Mononuclear cell (primary cell): ENCODE measurements around the gene HEXIM1. TPM values are rescaled to one million over a fixed set of nuclear protein-coding genes. Genes with fewer than 3 reads are reported as not detected.
A peak's percentile ranks its signal among the peaks of the same experiment; 100 is the strongest.

Experiments
- H3K27me3 ChIP-seq: 2 replicates; pipeline ENCODE4 v1.6.0; 2011; ENCODE audit warnings: low read length, control low read depth; ENCODE audit not compliant: insufficient read depth
- H3K4me1 ChIP-seq: 2 replicates; pipeline ENCODE4 v1.5.1; 2011; ENCODE audit warnings: mild to moderate bottlenecking, low read length, control low read depth; ENCODE audit not compliant: insufficient read depth
- H3K4me3 ChIP-seq: 2 replicates; pipeline ENCODE4 v1.5.1; 2011; ENCODE audit warnings: mild to moderate bottlenecking, low read length, moderate library complexity
- H3K9me3 ChIP-seq: 2 replicates; pipeline ENCODE4 v1.5.1; 2011; ENCODE audit warnings: low read depth, mild to moderate bottlenecking, control low read depth, low read length
- total RNA-seq: library from RNA; depleted of rRNA; stranded (reverse); fragments of >200 nt; gene quantifications from one replicate; pipeline ENCODE4 v1.2.3, GENCODE V29; 2012

The HEXIM1 gene
- total RNA-seq, 1 donor: 17.9 TPM

- no peaks in the 10 kb centered on the region for H3K9me3 ChIP-seq
- no peaks in the 10 kb centered on the region for H3K27me3 ChIP-seq
- peaks cover 67% of the 10 kb centered on the region for H3K4me1 ChIP-seq
- peak overlapping the region; percentile 22 for H3K4me3 ChIP-seq
Measured at GRCh38 chr17:45162025-45162687, 13.9 kb downstream of the HEXIM1 start.

- H3K4me3 ChIP-seq: no peak overlapping the region
- peaks cover 42% of the 10 kb centered on the region for H3K4me1 ChIP-seq
- no peaks in the 10 kb centered on the region for H3K9me3 ChIP-seq
- no peaks in the 10 kb centered on the region for H3K27me3 ChIP-seq
Measured at GRCh38 chr17:45164734-45165269, 16.5 kb downstream of the HEXIM1 start.

DNA sequence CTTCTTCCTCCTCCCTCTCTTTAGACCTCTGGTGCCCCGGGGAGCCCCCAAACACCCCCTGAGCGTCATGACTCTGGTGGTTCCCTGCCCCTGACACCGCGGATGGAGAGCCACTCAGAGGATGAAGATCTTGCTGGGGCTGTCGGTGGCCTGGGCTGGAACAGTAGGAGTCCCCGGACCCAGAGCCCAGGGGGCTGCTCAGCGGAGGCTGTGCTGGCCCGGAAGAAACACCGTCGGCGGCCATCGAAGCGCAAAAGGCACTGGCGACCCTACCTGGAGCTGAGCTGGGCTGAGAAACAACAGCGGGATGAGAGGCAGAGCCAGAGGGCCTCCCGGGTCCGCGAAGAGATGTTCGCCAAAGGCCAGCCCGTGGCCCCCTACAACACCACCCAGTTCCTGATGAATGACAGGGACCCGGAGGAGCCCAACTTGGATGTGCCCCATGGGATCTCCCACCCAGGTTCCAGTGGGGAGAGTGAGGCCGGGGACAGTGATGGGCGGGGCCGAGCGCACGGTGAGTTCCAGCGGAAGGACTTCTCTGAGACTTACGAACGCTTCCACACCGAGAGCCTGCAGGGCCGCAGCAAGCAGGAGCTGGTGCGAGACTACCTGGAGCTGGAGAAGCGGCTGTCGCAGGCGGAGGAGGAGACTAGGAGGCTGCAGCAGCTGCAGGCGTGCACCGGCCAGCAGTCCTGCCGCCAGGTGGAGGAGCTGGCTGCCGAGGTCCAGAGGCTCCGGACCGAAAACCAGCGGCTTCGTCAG lies 20.9 kb downstream of the HEXIM1 start:
- Histone ChIP-seq H3K27me3 (no peaks in the 10 kb centered on the region), H3K4me1 (peaks cover 58% of the 10 kb centered on the region)

GRCh38 chr17:45170280-45170930 lies 22.1 kb downstream of the HEXIM1 start:
- Histone ChIP-seq H3K4me3 (no peak overlapping the region), H3K27me3 (no peaks in the 10 kb centered on the region), H3K4me1 (peaks cover 53% of the 10 kb centered on the region), H3K9me3 (no peaks in the 10 kb centered on the region)

More for the DNA sequence above, 20.9 kb downstream of the HEXIM1 start:
- H3K9me3 ChIP-seq: no peaks in the 10 kb centered on the region
- no peak overlapping the region for H3K4me3 ChIP-seq

DNA sequence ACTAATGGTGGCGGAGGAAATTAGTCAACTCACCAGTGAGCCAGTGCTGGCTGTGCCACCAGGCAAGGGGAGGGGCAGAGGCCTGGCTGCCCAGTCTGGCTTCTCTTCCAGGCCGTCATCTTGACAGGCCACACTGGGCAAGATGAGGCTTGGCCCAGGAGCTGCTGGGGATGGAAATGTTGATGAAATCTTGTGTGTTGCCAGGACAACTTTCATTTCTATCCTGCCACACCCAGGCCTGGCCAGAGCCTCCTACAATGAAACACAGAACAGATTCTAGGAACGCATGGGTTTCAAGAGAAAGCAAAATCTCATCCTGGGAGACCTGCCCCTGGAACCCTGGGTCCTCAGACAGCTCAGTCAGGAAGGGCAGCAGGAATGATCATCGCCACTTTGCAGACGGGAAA lies 22.7 kb downstream of the HEXIM1 start:
- no peak overlapping the region for H3K4me3 ChIP-seq
- no peaks in the 10 kb centered on the region for H3K27me3 ChIP-seq
- H3K9me3 ChIP-seq: no peaks in the 10 kb centered on the region
- H3K4me1 ChIP-seq: peaks cover 53% of the 10 kb centered on the region

DNA sequence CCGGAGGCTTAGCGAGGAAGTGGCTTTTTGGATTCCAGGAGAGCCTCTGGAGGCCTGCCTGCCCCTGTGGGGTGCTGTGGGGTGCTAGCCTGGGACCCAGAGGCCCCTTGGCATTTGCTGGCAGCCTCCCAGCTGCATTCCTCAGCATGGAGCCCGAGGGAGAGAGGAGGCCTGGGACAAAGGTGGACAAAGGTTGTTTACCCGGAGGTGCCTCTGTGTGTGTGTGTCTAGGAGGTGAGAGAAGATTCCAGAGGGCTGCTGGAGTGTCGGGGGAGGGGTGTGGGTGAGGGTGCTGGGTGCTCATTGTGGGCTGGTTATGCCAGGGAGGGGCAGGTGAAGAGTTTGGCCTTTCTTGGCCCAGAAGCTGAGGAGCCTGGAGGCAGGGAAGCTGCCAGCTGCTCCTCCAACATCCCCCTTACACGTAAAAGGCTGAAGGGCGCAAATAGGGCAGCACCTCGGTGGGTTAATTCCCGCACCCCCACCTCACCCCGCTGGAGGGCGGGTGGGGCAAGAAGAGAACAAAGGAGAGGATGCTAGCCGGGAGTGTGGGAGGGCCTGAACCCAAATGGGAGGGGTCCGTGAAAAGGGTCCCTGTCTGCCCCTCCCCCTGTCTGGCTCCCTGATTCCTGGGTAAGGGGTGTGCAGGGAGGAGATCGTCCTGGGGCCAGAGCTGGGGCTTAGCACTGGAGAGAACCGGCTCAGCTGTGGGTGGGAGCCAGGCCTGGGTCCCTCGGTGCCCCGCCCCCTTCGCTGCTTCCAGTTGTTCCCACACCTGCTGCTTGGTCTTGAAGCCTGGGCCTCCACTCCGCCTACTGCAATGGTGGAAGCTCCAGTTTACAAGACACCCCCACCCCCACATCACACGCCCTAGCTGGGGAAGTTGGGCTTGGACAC lies 23.3 kb downstream of the HEXIM1 start:
- H3K9me3 ChIP-seq: no peaks in the 10 kb centered on the region
- H3K4me1 ChIP-seq: peaks cover 57% of the 10 kb centered on the region
- H3K27me3 ChIP-seq: no peaks in the 10 kb centered on the region
- H3K4me3 ChIP-seq: no peak overlapping the region

GRCh38 chr17:45172232-45172540 lies 23.9 kb downstream of the HEXIM1 start:
- H3K4me1 ChIP-seq: peaks cover 57% of the 10 kb centered on the region
- no peaks in the 10 kb centered on the region for H3K9me3 ChIP-seq
- no peaks in the 10 kb centered on the region for H3K27me3 ChIP-seq
- no peak overlapping the region for H3K4me3 ChIP-seq

GRCh38 chr17:45172541-45173286 lies 24.4 kb downstream of the HEXIM1 start:
- peak overlapping the region; percentile 21 for H3K4me3 ChIP-seq
- no peaks in the 10 kb centered on the region for H3K27me3 ChIP-seq
- peaks cover 57% of the 10 kb centered on the region for H3K4me1 ChIP-seq
- H3K9me3 ChIP-seq: no peaks in the 10 kb centered on the region

- H3K4me3 ChIP-seq: no peak overlapping the region
- H3K27me3 ChIP-seq: no peaks in the 10 kb centered on the region
- no peaks in the 10 kb centered on the region for H3K9me3 ChIP-seq
- H3K4me1 ChIP-seq: peaks cover 50% of the 10 kb centered on the region
Measured at GRCh38 chr17:45175759-45176115, 27.5 kb downstream of the HEXIM1 start.

DNA sequence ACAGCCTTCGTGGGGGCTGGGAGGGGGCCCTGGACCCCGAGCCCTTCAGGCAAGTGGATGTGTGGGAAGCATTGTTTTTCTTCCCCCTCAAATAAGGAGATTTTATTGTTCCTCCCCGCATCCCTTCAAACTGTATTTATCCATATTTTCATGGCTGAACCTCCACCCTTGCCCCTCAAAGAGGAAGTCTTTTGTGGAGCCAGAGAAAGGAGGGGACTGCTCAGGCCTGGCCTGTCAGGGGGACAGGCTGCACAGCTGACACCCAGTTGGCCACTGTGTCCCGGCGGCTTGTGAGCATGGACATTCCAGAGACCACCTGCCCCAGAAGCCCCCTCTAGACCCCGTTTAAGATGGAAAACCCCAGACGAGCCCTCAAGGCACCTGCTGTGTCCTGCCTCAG lies 29.3 kb downstream of the HEXIM1 start:
- Histone ChIP-seq H3K4me3 (no peak overlapping the region), H3K4me1 (peaks cover 32% of the 10 kb centered on the region), H3K27me3 (no peaks in the 10 kb centered on the region), H3K9me3 (no peaks in the 10 kb centered on the region)

DNA sequence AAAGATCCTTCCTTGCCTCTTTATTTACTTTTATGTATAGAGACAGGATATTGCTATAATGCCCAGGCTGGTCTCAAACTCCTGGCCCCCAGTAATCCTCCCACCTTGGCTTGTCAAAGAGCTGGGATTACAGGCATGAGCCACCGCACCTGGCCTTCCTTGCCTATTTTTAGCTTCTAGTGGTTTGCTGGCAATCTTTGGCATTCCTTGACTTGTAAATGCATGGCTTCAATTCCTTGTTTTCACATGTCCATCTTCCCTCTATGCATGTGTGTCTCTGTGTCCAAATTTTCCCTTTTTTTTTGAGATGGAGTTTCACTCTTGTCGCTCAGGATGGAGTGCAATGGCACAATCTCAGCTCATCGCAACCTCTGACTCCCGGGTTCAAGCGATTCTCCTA lies 35.9 kb downstream of the HEXIM1 start:
- H3K4me1 ChIP-seq: no peaks in the 10 kb centered on the region
- no peak overlapping the region for H3K4me3 ChIP-seq
- H3K9me3 ChIP-seq: no peaks in the 10 kb centered on the region
- no peaks in the 10 kb centered on the region for H3K27me3 ChIP-seq

- H3K4me1 ChIP-seq: no peaks in the 10 kb centered on the region
- no peaks in the 10 kb centered on the region for H3K9me3 ChIP-seq
- H3K27me3 ChIP-seq: no peaks in the 10 kb centered on the region
- no peak overlapping the region for H3K4me3 ChIP-seq
Measured at GRCh38 chr17:45186801-45187354, 38.6 kb downstream of the HEXIM1 start.

DNA sequence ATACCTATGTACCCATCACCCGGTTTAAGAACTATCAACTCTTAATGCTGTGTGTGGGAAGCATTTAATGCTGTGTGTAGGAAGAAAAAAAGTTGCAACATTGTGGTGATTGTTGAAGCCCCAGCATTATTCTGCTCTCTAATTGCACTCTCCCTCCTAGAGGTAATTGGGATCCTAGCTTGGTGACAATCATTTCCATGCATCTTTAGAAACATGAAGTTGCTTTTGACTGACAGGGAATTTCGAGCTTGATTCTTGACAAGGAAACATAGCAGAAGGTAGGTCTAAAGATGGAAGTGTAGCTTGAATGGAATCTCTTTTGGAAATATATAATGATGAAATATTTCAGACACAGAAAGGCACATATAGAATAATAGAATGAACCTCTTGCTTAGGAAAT lies 40.7 kb downstream of the HEXIM1 start:
- H3K9me3 ChIP-seq: no peaks in the 10 kb centered on the region
- no peaks in the 10 kb centered on the region for H3K27me3 ChIP-seq
- H3K4me1 ChIP-seq: no peaks in the 10 kb centered on the region
- H3K4me3 ChIP-seq: no peak overlapping the region
